ENCODE measurements around the gene CXCL16.

GRCh38 chr17:4786106-4786511 is 46.4 kb upstream of the CXCL16 start, which contains the start of gene VMO1:
- TF ChIP-seq CTCF (IDR thresholded peaks at IDR 0.05) (no peak), POLR2A (IDR thresholded peaks at IDR 0.05) (no peak)
